ENCODE data around the gene RAB44. TPM values are rescaled to one million over a fixed set of nuclear protein-coding genes. Genes with fewer than 3 reads are reported as not detected.

RAB44 gene
- total and polyA plus RNA-seq, 2 of the 13 experiments (the other 11 are each of a cell fraction or from before 2014, with no cell fraction given), result not detected

- TF ChIP-seq ZNF34 (CRISPR knock-in tag; IDR thresholded peaks at IDR 0.05; ENCODE audit: borderline replicate concordance), result no peak
- peak; percentile 23 for TF ChIP-seq PRPF4 (IDR thresholded peaks at IDR 0.05; ENCODE audit: low read depth, low read length, poor library complexity, severe bottlenecking)
- peak; percentile 63; the same call in 1 of the 2 replicates for TF ChIP-seq ZBTB20 (CRISPR knock-in tag; IDR thresholded peaks at IDR 0.05; ENCODE audit: borderline replicate concordance, low read depth)
- TF ChIP-seq ZNF883 (CRISPR knock-in tag; IDR thresholded peaks at IDR 0.05; ENCODE audit: not compliant biosample characterization), result no peak
- TF ChIP-seq RFXANK (CRISPR knock-in tag; IDR thresholded peaks at IDR 0.05), result no peak
- TF ChIP-seq MYC (CRISPR knock-in tag; IDR thresholded peaks at IDR 0.05; ENCODE audit: borderline replicate concordance), result peak; percentile 90
- TF ChIP-seq SRF (IDR thresholded peaks at IDR 0.05; ENCODE audit: low read depth, low read length), result no peak
- TF ChIP-seq GFI1 (CRISPR knock-in tag; IDR thresholded peaks at IDR 0.05; ENCODE audit: borderline replicate concordance), result peak; percentile 74; the same call in 1 of the 2 replicates
- TF ChIP-seq ZNF792 (CRISPR knock-in tag; IDR thresholded peaks at IDR 0.05), result peak; percentile 87; the same call in 1 of the 2 replicates
- 0 out of 2 replicates have a peak, but pooled peaks have one; percentile 20 for TF ChIP-seq KLF12 (CRISPR knock-in tag; IDR thresholded peaks at IDR 0.05; ENCODE audit: borderline replicate concordance)
- no peak for TF ChIP-seq KLF15 (CRISPR knock-in tag; IDR thresholded peaks at IDR 0.05; ENCODE audit: borderline replicate concordance)
- TF ChIP-seq ZNF362 (CRISPR knock-in tag; IDR thresholded peaks at IDR 0.05; ENCODE audit: borderline replicate concordance), result peak; percentile 75; the same call in 1 of the 2 replicates
- peak; percentile 95 for TF ChIP-seq POGK (CRISPR knock-in tag; conservative IDR thresholded peaks at IDR 0.05)
- TF ChIP-seq ARNTL (CRISPR knock-in tag; IDR thresholded peaks at IDR 0.05), result no peak
- TF ChIP-seq ZSCAN9 (CRISPR knock-in tag; IDR thresholded peaks at IDR 0.05; ENCODE audit: borderline replicate concordance), result peak; percentile 98
- TF ChIP-seq SKIL (CRISPR knock-in tag; IDR thresholded peaks at IDR 0.05; ENCODE audit: borderline replicate concordance), result no peak
- TF ChIP-seq SALL2 (CRISPR knock-in tag; IDR thresholded peaks at IDR 0.05), result peak; percentile 93
- TF ChIP-seq SIN3A (IDR thresholded peaks at IDR 0.05; ENCODE audit: borderline replicate concordance, low read depth, low read length), result no peak
- no peak for TF ChIP-seq HOXA7 (CRISPR knock-in tag; IDR thresholded peaks at IDR 0.05)
- peak; percentile 100 for TF ChIP-seq CEBPG (CRISPR knock-in tag; IDR thresholded peaks at IDR 0.05)
- peak; percentile 87 for TF ChIP-seq TFDP2 (CRISPR knock-in tag; IDR thresholded peaks at IDR 0.05)
- peak; percentile 85 for TF ChIP-seq MXD1 (CRISPR knock-in tag; IDR thresholded peaks at IDR 0.05)
- TF ChIP-seq TBX3 (IDR thresholded peaks at IDR 0.05; ENCODE audit: borderline replicate concordance), result peak; percentile 72; the same call in 1 of the 2 replicates
Observed at GRCh38 chr6:36666826-36667591, 30.6 kb upstream of the RAB44 start (continued).
